NB4 (cell line): ENCODE results near the gene BARD1.
"Not testable (repeated sequence)": the region's sequence is repeated elsewhere in the genome, so short reads cannot be mapped to it uniquely, and the experiment has no call there.

Experiments used
- DNase-seq: peaks from one replicate; pipeline ENCODE4 v3.0.0; 2010; ENCODE audit warnings: low read depth
- H3K4me3 ChIP-seq: one replicate; pipeline ENCODE4 v1.5.1; 2011; ENCODE audit warnings: mild to moderate bottlenecking, low read depth, low read length, moderate library complexity
- MYC ChIP-seq: IDR thresholded peaks from 2 replicates; pipeline ENCODE4 v1.6.1; 2011; ENCODE audit warnings: low read depth, low read length
- POLR2A ChIP-seq: IDR thresholded peaks from 2 replicates; pipeline ENCODE4 v1.6.1; 2011; ENCODE audit warnings: mild to moderate bottlenecking; ENCODE audit not compliant: insufficient read length; ENCODE audit errors: extremely low read depth
- TF ChIP-seq, protein P1 (sequence below): IDR thresholded peaks from one replicate; pipeline ENCODE4 v1.5.1; 2012; ENCODE audit warnings: low read depth, low read length
- TF ChIP-seq, protein P2 (sequence below): IDR thresholded peaks from 2 replicates; pipeline ENCODE4 v1.6.1; 2011; ENCODE audit warnings: low read depth, low read length

Gene BARD1

DNA sequence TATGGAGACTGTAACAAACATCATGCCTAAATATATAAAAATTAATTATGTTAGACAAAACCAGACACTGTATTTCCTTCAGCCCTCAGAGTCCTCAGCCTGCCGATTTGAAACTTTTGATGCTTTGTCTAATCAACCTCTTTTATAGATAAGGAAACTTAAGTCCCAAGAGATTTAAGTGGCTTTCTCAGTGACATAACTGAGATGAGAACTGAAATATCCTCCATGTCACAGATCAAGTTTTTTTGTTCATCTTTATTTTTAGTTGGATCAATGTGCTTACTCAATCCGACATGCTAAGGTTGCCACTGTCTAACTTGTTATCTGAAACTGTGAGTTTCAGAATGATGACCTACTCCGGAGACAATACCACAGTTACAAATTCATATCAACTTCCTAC, 72.3 kb downstream of the BARD1 start:
- DNase-seq: no peak
- no peak overlapping the region for H3K4me3 ChIP-seq
- TF ChIP-seq, protein P1, sequence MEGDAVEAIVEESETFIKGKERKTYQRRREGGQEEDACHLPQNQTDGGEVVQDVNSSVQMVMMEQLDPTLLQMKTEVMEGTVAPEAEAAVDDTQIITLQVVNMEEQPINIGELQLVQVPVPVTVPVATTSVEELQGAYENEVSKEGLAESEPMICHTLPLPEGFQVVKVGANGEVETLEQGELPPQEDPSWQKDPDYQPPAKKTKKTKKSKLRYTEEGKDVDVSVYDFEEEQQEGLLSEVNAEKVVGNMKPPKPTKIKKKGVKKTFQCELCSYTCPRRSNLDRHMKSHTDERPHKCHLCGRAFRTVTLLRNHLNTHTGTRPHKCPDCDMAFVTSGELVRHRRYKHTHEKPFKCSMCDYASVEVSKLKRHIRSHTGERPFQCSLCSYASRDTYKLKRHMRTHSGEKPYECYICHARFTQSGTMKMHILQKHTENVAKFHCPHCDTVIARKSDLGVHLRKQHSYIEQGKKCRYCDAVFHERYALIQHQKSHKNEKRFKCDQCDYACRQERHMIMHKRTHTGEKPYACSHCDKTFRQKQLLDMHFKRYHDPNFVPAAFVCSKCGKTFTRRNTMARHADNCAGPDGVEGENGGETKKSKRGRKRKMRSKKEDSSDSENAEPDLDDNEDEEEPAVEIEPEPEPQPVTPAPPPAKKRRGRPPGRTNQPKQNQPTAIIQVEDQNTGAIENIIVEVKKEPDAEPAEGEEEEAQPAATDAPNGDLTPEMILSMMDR: no peak
- TF ChIP-seq MYC: no peak
- no peak for TF ChIP-seq POLR2A
- TF ChIP-seq, protein P2, sequence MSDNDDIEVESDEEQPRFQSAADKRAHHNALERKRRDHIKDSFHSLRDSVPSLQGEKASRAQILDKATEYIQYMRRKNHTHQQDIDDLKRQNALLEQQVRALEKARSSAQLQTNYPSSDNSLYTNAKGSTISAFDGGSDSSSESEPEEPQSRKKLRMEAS: no peak

GRCh38 chr2:214730800-214731407, 78.6 kb downstream of the BARD1 start:
- DNase-seq: no peak
- TF ChIP-seq MYC: no peak
- TF ChIP-seq, protein P1: no peak
- TF ChIP-seq, protein P2: no peak
- no peak for TF ChIP-seq POLR2A

DNA sequence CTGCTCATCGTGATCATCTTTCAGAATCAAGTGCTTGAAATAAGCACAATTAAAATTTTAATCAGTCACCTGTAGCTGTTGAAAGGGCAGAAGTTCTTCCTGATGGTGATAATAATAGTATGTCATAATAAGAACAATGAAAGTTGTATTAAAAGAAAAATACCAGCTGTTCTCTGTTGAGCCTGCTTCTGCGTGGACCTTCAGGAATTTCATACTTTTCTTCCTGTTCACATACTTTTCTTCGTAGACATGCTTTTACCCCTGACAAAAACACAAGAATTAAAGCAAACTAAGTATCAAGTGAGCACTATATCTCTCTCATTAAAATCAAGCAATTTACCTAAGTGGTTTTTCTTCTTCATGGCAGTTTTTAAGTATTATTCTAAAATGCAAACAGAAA, 79.2 kb downstream of the BARD1 start:
- no peak overlapping the region for H3K4me3 ChIP-seq
- DNase-seq: no peak
- TF ChIP-seq, protein P2: no peak
- TF ChIP-seq MYC (no peak), POLR2A (no peak)
- TF ChIP-seq, protein P1: no peak

More at GRCh38 chr2:214730800-214731407, 78.6 kb downstream of the BARD1 start:
- H3K4me3 ChIP-seq: no peak overlapping the region

DNA sequence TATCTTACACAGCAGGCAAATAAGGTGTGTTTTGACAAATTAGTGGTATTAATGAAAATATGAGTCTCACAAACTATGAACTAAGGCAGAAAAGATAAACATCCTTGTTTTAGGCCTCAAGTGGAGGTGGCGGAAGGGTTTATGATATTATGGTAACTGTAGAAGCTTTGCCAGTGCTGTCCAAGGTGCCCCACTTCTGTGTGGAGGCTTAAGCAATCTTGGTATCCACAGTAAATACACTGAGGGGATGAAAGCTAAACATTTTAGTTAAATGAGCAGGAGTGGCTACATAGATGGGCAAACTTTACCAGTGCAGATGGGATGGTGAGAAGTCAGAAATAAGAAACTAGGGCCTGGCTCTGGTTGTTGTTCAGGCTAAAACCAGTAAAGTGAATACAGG, 84.7 kb downstream of the BARD1 start:
- TF ChIP-seq, protein P1: no peak
- TF ChIP-seq, protein P2: no peak
- TF ChIP-seq POLR2A (no peak), MYC (no peak)
- DNase-seq: no peak
- H3K4me3 ChIP-seq: no peak overlapping the region

DNA sequence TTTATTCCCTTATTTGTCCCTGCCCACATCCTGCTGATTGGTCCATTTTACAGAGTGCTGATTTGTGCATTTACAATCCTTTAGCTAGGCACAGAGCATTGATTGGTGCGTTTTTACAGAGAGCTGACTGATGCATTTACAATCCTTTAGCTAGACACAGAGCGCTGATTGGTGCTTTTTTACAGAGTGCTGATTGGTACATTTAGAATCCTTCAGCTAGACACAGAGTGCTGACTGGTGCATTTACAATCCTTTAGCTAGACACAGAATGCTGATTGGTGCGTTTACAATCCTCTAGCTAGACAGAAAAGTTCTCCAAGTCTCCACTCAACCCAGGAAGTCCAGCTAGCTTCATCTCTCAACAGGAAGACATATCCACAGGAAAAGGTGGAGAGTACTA, 91.6 kb downstream of the BARD1 start:
- not testable (repeated sequence) for DNase-seq, H3K4me3 ChIP-seq

DNA sequence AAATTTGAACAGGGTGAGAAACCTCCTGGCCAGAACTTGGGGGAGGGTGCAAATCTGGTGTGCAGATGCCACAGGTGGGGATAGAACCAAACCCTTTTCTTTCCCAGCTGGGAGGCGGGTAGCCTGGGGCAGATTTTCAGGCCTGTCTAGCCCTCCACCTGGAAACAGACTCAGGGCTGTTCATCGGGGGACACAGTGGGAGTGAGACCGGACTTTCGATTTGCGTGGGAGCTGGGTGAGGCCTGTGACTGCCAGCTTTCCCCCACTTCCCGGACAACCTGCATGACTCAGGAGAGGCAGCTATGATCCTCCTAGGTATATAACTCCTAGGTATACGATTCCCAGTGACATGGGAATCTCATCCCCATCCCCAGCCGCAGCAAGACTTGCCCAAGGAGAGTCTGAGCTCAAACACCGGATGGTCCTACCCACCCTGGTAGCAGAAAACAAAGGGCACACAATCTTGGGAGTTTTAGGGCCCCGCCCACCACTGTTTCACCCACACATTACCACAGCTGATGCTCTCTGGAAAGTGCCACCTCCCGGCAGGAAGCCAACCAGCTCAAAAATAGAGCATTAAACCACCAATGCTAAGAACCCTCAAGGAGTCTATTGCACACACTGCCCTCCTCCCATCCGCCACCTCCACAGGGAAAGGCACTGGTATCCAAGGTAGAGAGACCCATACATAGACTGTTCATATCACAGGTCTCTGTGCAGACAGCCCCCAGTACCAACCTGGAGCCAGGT, 92.5 kb downstream of the BARD1 start:
- DNase-seq: no peak
- TF ChIP-seq MYC: no peak
- no peak for TF ChIP-seq POLR2A
- TF ChIP-seq, protein P1: no peak
- TF ChIP-seq, protein P2: no peak
- H3K4me3 ChIP-seq: no peak overlapping the region
